Neural cell (in vitro differentiated cells): ENCODE data around the gene ZNF442. TPM values are rescaled to one million over a fixed set of nuclear protein-coding genes. Genes with fewer than 3 reads are reported as not detected.

ENCODE experiments used
- H2AFZ ChIP-seq: fragments of 200-600, 300-800 bp; sonication (generic), shearing (Covaris generic); 2 replicates; pipeline ENCODE4 v1.6.0; 2014; ENCODE audit warnings: low read depth, mild to moderate bottlenecking, antibody characterized with exemption, low read length, moderate library complexity
- H3F3A ChIP-seq: fragments of 200-600 bp; shearing (Covaris generic); 2 replicates; pipeline ENCODE4 v1.6.1; 2016; ENCODE audit warnings: mild to moderate bottlenecking, moderate library complexity, mixed read lengths, antibody characterized with exemption, low read length; ENCODE audit not compliant: insufficient read depth, poor library complexity, severe bottlenecking
- H3K27ac ChIP-seq: fragments of 200-600, 300-800 bp; sonication (generic), shearing (Covaris generic); 2 replicates; pipeline ENCODE4 v1.5.1; 2014; ENCODE audit warnings: mild to moderate bottlenecking, low read length, moderate library complexity
- H3K27me3 ChIP-seq: fragments of 300-800, 200-600 bp; sonication (generic), shearing (Covaris generic); 2 replicates; pipeline ENCODE4 v1.6.0; 2014; ENCODE audit warnings: mild to moderate bottlenecking, low read depth, low read length, moderate library complexity; ENCODE audit not compliant: insufficient read depth
- H3K36me3 ChIP-seq: fragments of 300-800, 200-600 bp; sonication (generic), shearing (Covaris generic); 2 replicates; pipeline ENCODE4 v1.5.1; 2014; ENCODE audit warnings: mild to moderate bottlenecking, antibody characterized with exemption, low read length, moderate library complexity; ENCODE audit not compliant: insufficient read depth
- H3K4me2 ChIP-seq: fragments of 300-800, 200-600 bp; sonication (generic), shearing (Covaris generic); 2 replicates; pipeline ENCODE4 v1.6.0; 2014; ENCODE audit warnings: mild to moderate bottlenecking, low read length
- H3K4me3 ChIP-seq: fragments of 300-800, 200-600 bp; sonication (generic), shearing (Covaris generic); 2 replicates; pipeline ENCODE4 v1.5.1; 2014; ENCODE audit warnings: mild to moderate bottlenecking, low read length, moderate library complexity
- H3K79me2 ChIP-seq: fragments of 200-600 bp; shearing (Covaris generic); replicated peaks from 2 replicates; pipeline ENCODE4 v1.6.0; 2014; ENCODE audit warnings: mild to moderate bottlenecking, low read length, moderate library complexity; ENCODE audit not compliant: insufficient read depth
- H3K9ac ChIP-seq: fragments of 300-800, 200-600 bp; sonication (generic), shearing (Covaris generic); 2 replicates; pipeline ENCODE4 v1.6.1; 2016; ENCODE audit warnings: mild to moderate bottlenecking, low read length, mixed read lengths
- H3K9me2 ChIP-seq: fragments of 200-600 bp; shearing (Covaris generic); 2 replicates; pipeline ENCODE4 v1.6.1; 2016; ENCODE audit warnings: mild to moderate bottlenecking, low read length, mixed read lengths; ENCODE audit not compliant: insufficient read depth
- H3K9me3 ChIP-seq: fragments of 200-600, 300-800 bp; sonication (generic), shearing (Covaris generic); 2 replicates; pipeline ENCODE4 v1.6.1; 2016; ENCODE audit warnings: mild to moderate bottlenecking, mixed run types, low read length, moderate library complexity, mixed read lengths
- H4K20me1 ChIP-seq: fragments of 200-600 bp; shearing (Covaris generic); 2 replicates; pipeline ENCODE4 v1.6.1; 2016; ENCODE audit warnings: mild to moderate bottlenecking, mixed run types; ENCODE audit not compliant: insufficient read depth
- CTCF ChIP-seq: fragments of 450-650 bp; IDR thresholded peaks from 2 replicates; pipeline ENCODE4 v1.5.1; 2014; ENCODE audit warnings: antibody characterized with exemption, mild to moderate bottlenecking, moderate library complexity; ENCODE audit not compliant: poor library complexity, severe bottlenecking
- EP300 ChIP-seq: fragments of 450-650 bp; conservative IDR thresholded peaks from 2 replicates; pipeline ENCODE4 v1.6.1; 2014; ENCODE audit warnings: antibody characterized with exemption, mild to moderate bottlenecking, moderate library complexity; ENCODE audit not compliant: poor library complexity, severe bottlenecking
- EZH2 ChIP-seq: fragments of 200-600, 300-800 bp; shearing (Covaris generic), sonication (generic); IDR thresholded peaks from 2 replicates; pipeline ENCODE4 v1.6.1; 2014; ENCODE audit warnings: antibody characterized with exemption, low read length, borderline replicate concordance, mild to moderate bottlenecking; ENCODE audit not compliant: insufficient read depth, poor library complexity, severe bottlenecking
- MXI1 ChIP-seq: fragments of 450-650 bp; conservative IDR thresholded peaks from 2 replicates; pipeline ENCODE4 v1.6.1; 2014; ENCODE audit warnings: antibody characterized with exemption, mild to moderate bottlenecking; ENCODE audit not compliant: poor library complexity, severe bottlenecking
- POLR2AphosphoS5 ChIP-seq: IDR thresholded peaks from 2 replicates; pipeline ENCODE4 v1.6.1; 2012
- RAD21 ChIP-seq: fragments of 450-650 bp; conservative IDR thresholded peaks from 2 replicates; pipeline ENCODE4 v1.6.1; 2014; ENCODE audit warnings: antibody characterized with exemption, mild to moderate bottlenecking, moderate library complexity
- REST ChIP-seq: IDR thresholded peaks from 2 replicates; pipeline ENCODE4 v1.6.1; 2012; ENCODE audit warnings: borderline replicate concordance
- SMC3 ChIP-seq: fragments of 450-650 bp; conservative IDR thresholded peaks from 2 replicates; pipeline ENCODE4 v1.6.1; 2014; ENCODE audit warnings: antibody characterized with exemption, mild to moderate bottlenecking, moderate library complexity; ENCODE audit not compliant: poor library complexity
- TAF1 ChIP-seq: IDR thresholded peaks from 2 replicates; pipeline ENCODE4 v1.6.1; 2012; ENCODE audit warnings: low read depth
- polyA plus RNA-seq: library from polyadenylated mRNA; depleted of rRNA; stranded (reverse); fragments of >200 nt; gene quantifications from 2 replicates; pipeline ENCODE4 v1.2.3, GENCODE V29; 2014

Gene ZNF442
- polyA plus RNA-seq, 1 donor from 2014 or later: 8.8 TPM

GRCh38 chr19:12350185-12350889, 15.1 kb downstream of the ZNF442 start:
- no peak for TF ChIP-seq EZH2
- TF ChIP-seq RAD21: no peak
- no peak for TF ChIP-seq TAF1
- no peak for TF ChIP-seq SMC3
- no peak for TF ChIP-seq EP300
- no peak for TF ChIP-seq MXI1
- no peak for TF ChIP-seq CTCF
- TF ChIP-seq POLR2AphosphoS5: no peak
- TF ChIP-seq REST: no peak
- Histone ChIP-seq H3K27ac (no peak overlapping the region), H2AFZ (no peak overlapping the region), H4K20me1 (no peaks in the 10 kb centered on the region), H3K79me2 (no peaks in the 10 kb centered on the region), H3K4me3 (no peak overlapping the region), H3K9me2 (no peaks in the 10 kb centered on the region), H3K9ac (no peak overlapping the region), H3F3A (no peaks in the 10 kb centered on the region), H3K27me3 (no peaks in the 10 kb centered on the region), H3K4me2 (no peak overlapping the region), H3K9me3 (peaks cover 36% of the 10 kb centered on the region), H3K36me3 (peaks cover 29% of the 10 kb centered on the region)

- H3K4me2 ChIP-seq: no peak overlapping the region
- no peak overlapping the region for H3K27ac ChIP-seq
- peaks cover 29% of the 10 kb centered on the region for H3K36me3 ChIP-seq
- no peak overlapping the region for H3K4me3 ChIP-seq
- no peak overlapping the region for H3K9ac ChIP-seq
- H4K20me1 ChIP-seq: no peaks in the 10 kb centered on the region
- peaks cover 29% of the 10 kb centered on the region for H3K9me3 ChIP-seq
- TF ChIP-seq POLR2AphosphoS5 (no peak), EZH2 (no peak), SMC3 (no peak), MXI1 (no peak), REST (no peak), RAD21 (no peak), EP300 (no peak), TAF1 (no peak), CTCF (no peak)
- no peaks in the 10 kb centered on the region for H3K79me2 ChIP-seq
- no peaks in the 10 kb centered on the region for H3F3A ChIP-seq
- no peak overlapping the region for H2AFZ ChIP-seq
- no peaks in the 10 kb centered on the region for H3K27me3 ChIP-seq
- no peaks in the 10 kb centered on the region for H3K9me2 ChIP-seq
Observed at GRCh38 chr19:12346896-12347295, 18.6 kb downstream of the ZNF442 start.
